K562 (cell line): ENCODE results near the gene NBEAL2. TPM values are rescaled to one million over a fixed set of nuclear protein-coding genes. Genes with fewer than 3 reads are reported as not detected.

Source experiments
- ATAC-seq: fragments of 200-7000 bp; cut with Tn5 transposase; 3 replicates; pipeline ENCODE4 v1.9.1; 2020; ENCODE audit warnings: moderate library complexity
- BruUV-seq: library from RNA; stranded (reverse); fragments of 400-500 nt; replicated peaks from 2 replicates; lab custom pipeline; 2021; lab: Mats Ljungman, UMichigan
- CTCF ChIA-PET: fragments of 300-600 bp; formaldehyde crosslinking; extraction: SDS; loops from one replicate; lab custom pipeline; 2021; ENCODE audit warnings: low intra/inter-chr PET ratio; lab: Yijun Ruan, JAX
- POLR2A ChIA-PET: fragments of 300-600, 350-650 bp; sonication (Branson Sonifier 250); formaldehyde crosslinking; extraction: SDS; loops from one replicate; lab custom pipeline; 2021; ENCODE audit warnings: antibody characterized with exemption, inconsistent platforms; lab: Yijun Ruan, JAX
- DNase-seq, 4 experiments: peaks; one replicate each; pipeline versions ENCODE4 v3.0.0 to v3.0.0-alpha.2; 2011 to 2018; ENCODE audit warnings: low spot score in 3 of 4, mixed read lengths in 3 of 4; ENCODE audit errors: extremely low read depth in 1 of 4
- FAIRE-seq: peaks from 2 replicates; lab custom pipeline; 2011; peaks lifted over from hg19 to GRCh38; lab: Jason Lieb, UNC
- H2AFZ ChIP-seq: 2 replicates; pipeline ENCODE4 v1.6.0; 2011; ENCODE audit warnings: low read depth, low read length, control low read depth, inconsistent platforms
- H3K27ac ChIP-seq: fragments of 200-600 bp; 3 replicates; pipeline ENCODE4 v1.8.0; 2011; ENCODE audit warnings: low read depth, mild to moderate bottlenecking, control low read depth, inconsistent platforms, low read length, moderate library complexity, mixed read lengths; ENCODE audit errors: extremely low read depth
- H3K27me3 ChIP-seq, 2 experiments: fragments of 300-600 bp in 1 of 2; 2 replicates in 1 of 2; 3 replicates in 1 of 2; pipeline versions ENCODE4 v1.6.0 to v1.8.0; 2011; ENCODE audit warnings: inconsistent platforms in 2 of 2, low read length in 2 of 2, mild to moderate bottlenecking in 1 of 2, mixed read lengths in 1 of 2, moderate library complexity in 1 of 2; ENCODE audit not compliant: control insufficient read depth in 2 of 2, insufficient read depth in 2 of 2
- H3K36me3 ChIP-seq: fragments of 300-600 bp; 3 replicates; pipeline ENCODE4 v1.8.0; 2011; ENCODE audit warnings: mild to moderate bottlenecking, low read length, inconsistent platforms; ENCODE audit not compliant: control insufficient read depth, insufficient read depth
- H3K4me1 ChIP-seq, 2 experiments: fragments of 200-600 bp in 1 of 2; replicated peaks in 1 of 2; 2 replicates in 1 of 2; 3 replicates in 1 of 2; pipeline versions ENCODE4 v1.5.1 to v1.8.0; 2011; ENCODE audit warnings: inconsistent platforms in 2 of 2, low read length in 2 of 2, mild to moderate bottlenecking in 1 of 2, mixed read lengths in 1 of 2, moderate library complexity in 1 of 2; ENCODE audit not compliant: control insufficient read depth in 2 of 2, insufficient read depth in 2 of 2
- H3K4me2 ChIP-seq: 2 replicates; pipeline ENCODE4 v1.6.1; 2011; ENCODE audit warnings: low read length, control low read depth, inconsistent platforms, mixed read lengths; ENCODE audit not compliant: insufficient read depth
- H3K4me3 ChIP-seq: fragments of 200-600 bp; sonication (generic), shearing (Covaris generic); 2 replicates; pipeline ENCODE4 v1.5.1; 2016; ENCODE audit warnings: control low read depth, inconsistent platforms
- H3K79me2 ChIP-seq: fragments of 200-600 bp; 3 replicates; pipeline ENCODE4 v1.8.0; 2011; ENCODE audit warnings: low read length, inconsistent platforms; ENCODE audit not compliant: control insufficient read depth, insufficient read depth
- H3K9ac ChIP-seq, 2 experiments: 2 replicates each; pipeline versions ENCODE4 v1.6.0 to v1.6.1; 2011; ENCODE audit warnings: low read depth in 2 of 2, low read length in 2 of 2, control low read depth in 1 of 2, inconsistent platforms in 1 of 2, mild to moderate bottlenecking in 1 of 2, mixed read lengths in 1 of 2; ENCODE audit not compliant: insufficient read depth in 1 of 2
- H3K9me1 ChIP-seq: one replicate; pipeline ENCODE4 v1.6.0; 2011; ENCODE audit warnings: inconsistent platforms, mild to moderate bottlenecking, low read length, moderate library complexity; ENCODE audit not compliant: control insufficient read depth, insufficient read depth
- H3K9me3 ChIP-seq: replicated peaks from 2 replicates; pipeline ENCODE4 v1.5.1; 2011; ENCODE audit warnings: low read depth, low read length, inconsistent platforms; ENCODE audit not compliant: control insufficient read depth, insufficient read depth
- H4K20me1 ChIP-seq: replicated peaks from 2 replicates; pipeline ENCODE4 v1.6.1; 2011; ENCODE audit warnings: low read length, inconsistent platforms, mixed read lengths; ENCODE audit not compliant: control insufficient read depth, insufficient read depth
- ARNT ChIP-seq, 2 experiments: fragments of 450-650 bp; IDR thresholded peaks; 2 replicates each; pipeline ENCODE4 v1.6.1; 2016; ENCODE audit warnings: mild to moderate bottlenecking in 1 of 2
- CHCHD3 ChIP-seq: fragments of 250-450 bp; sonication (Bioruptor Pico); IDR thresholded peaks from 2 replicates; pipeline ENCODE4 v2.1.2; 2022; ENCODE audit warnings: mild to moderate bottlenecking
- ELF2 ChIP-seq: fragments of 250-450 bp; sonication (Bioruptor Pico); IDR thresholded peaks from 2 replicates; pipeline ENCODE4 v1.5.0; 2021; ENCODE audit warnings: mild to moderate bottlenecking
- ZNF224 ChIP-seq: sonication (generic); formaldehyde crosslinking; IDR thresholded peaks from 2 replicates; pipeline ENCODE4 v1.8.0; 2022; ENCODE audit warnings: mild to moderate bottlenecking, missing genetic modification reagents
- in situ Hi-C: fragments of 300-500 bp; cut with MboI; formaldehyde crosslinking; loops from 4 replicates; pipeline ENCODE4 v1.15.0; 2018; ENCODE audit warnings: inconsistent platforms, mixed read lengths
- intact Hi-C: fragments of 100-400 bp; cut with micrococcal nuclease; formaldehyde crosslinking; loops from 2 replicates; pipeline ENCODE4 v1.14.2; 2022
- polyA plus RNA-seq, 8 experiments: library from polyadenylated mRNA; depleted of rRNA in 4 of 8; stranded (reverse) in 5 of 8; unstranded in 3 of 8; fragments of >200 nt; fragmentation: Nextera tagmentation in 2 of 8; fragmentation: Illumina TruSeq in 1 of 8; extraction: Ambion mirVana in 2 of 8; extraction: Trizol in 1 of 8; gene quantifications; 2 replicates each; pipeline versions ENCODE4 v1.2.1 to v1.2.3, GENCODE V29; 2011 to 2014; ENCODE audit warnings: inconsistent platforms in 1 of 8, missing spikeins in 1 of 8
- total RNA-seq, 7 experiments: library from RNA; depleted of rRNA in 6 of 7; stranded (reverse); fragments of >200 nt in 6 of 7; fragmentation: Illumina TruSeq in 2 of 7; extraction: Trizol in 2 of 7; gene quantifications; 2 replicates each; pipeline versions ENCODE4 v1.2.1 to v1.2.3, GENCODE V29; 2011 to 2021; ENCODE audit warnings: low replicate concordance in 1 of 7
- TF ChIP-seq, protein P1 (sequence below), 2 experiments: fragments of 450-650 bp; IDR thresholded peaks; 2 replicates each; pipeline ENCODE4 v1.6.1; 2016; ENCODE audit warnings: mild to moderate bottlenecking in 2 of 2, borderline replicate concordance in 1 of 2, low read depth in 1 of 2, moderate library complexity in 1 of 2

The NBEAL2 gene
- total and polyA plus RNA-seq, 9 of the 15 experiments (the other 6 are each of a cell fraction or from before 2014, with no cell fraction given) = 0.06 to 114 (median 29.6) TPM

DNA sequence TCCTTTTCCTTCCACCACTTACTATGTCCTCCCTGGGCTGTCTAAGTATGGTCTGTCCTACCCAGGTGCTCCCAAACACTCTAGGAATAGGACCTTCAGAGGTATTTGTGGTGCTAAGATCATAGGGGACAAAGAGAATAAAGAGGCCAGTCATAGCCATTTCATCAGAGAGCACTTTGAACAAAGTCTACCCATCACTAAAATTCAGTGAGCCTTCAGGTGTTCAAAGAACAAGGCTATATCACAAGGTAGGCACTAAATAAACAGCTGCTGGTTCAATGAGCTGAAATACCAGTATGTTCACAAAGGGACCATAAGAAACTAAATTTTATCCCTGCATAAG is 38.8 kb downstream of the NBEAL2 start:
- in situ Hi-C loops = no loop called here
- Histone ChIP-seq H3K4me1 (peaks cover 11 to 27% of the 10 kb centered on the region in 2 experiments; a peak in 4 of 5 replicates), H3K9me3 (no peaks in the 10 kb centered on the region), H4K20me1 (no peaks in the 10 kb centered on the region), H3K36me3 (peaks cover 66% of the 10 kb centered on the region), H3K79me2 (peaks cover 5% of the 10 kb centered on the region; the same call in 1 of the 3 replicates), H3K4me3 (no peak overlapping the region), H3K9me1 (no peaks in the 10 kb centered on the region), H3K9ac (no peak overlapping the region), H3K27me3 (no peaks in the 10 kb centered on the region), H3K4me2 (no peak overlapping the region), H3K27ac (peak overlapping the region; percentile 80; the same call in 2 of the 3 replicates), H2AFZ (no peak overlapping the region)
- BruUV-seq = no TSS peak
- ATAC-seq = no peak; the same call in 2 of the 3 replicates
- ChIA-PET POLR2A (interaction anchor here (0.6 to 4.9 kb wide), 6 partner anchors 10 to 28 kb away, joined by 3 to 27 read pairs (median 3); no protein-coding TSS in a partner anchor), CTCF (no interaction called here)
- intact Hi-C loops = loop anchor here (10.0 kb wide), 2 partner anchors 307 to 357 kb away; no protein-coding TSS in a partner anchor
- FAIRE-seq = no peak
- DNase-seq = no peak
- TF ChIP-seq CHCHD3 (no peak), ELF2 (CRISPR knock-in tag) (0 out of 2 replicates have a peak, but pooled peaks have one; percentile 28), ARNT (IDR thresholded peaks at IDR 0.05) (no peak), ZNF224 (CRISPR knock-in tag) (no peak)
- TF ChIP-seq, protein P1, sequence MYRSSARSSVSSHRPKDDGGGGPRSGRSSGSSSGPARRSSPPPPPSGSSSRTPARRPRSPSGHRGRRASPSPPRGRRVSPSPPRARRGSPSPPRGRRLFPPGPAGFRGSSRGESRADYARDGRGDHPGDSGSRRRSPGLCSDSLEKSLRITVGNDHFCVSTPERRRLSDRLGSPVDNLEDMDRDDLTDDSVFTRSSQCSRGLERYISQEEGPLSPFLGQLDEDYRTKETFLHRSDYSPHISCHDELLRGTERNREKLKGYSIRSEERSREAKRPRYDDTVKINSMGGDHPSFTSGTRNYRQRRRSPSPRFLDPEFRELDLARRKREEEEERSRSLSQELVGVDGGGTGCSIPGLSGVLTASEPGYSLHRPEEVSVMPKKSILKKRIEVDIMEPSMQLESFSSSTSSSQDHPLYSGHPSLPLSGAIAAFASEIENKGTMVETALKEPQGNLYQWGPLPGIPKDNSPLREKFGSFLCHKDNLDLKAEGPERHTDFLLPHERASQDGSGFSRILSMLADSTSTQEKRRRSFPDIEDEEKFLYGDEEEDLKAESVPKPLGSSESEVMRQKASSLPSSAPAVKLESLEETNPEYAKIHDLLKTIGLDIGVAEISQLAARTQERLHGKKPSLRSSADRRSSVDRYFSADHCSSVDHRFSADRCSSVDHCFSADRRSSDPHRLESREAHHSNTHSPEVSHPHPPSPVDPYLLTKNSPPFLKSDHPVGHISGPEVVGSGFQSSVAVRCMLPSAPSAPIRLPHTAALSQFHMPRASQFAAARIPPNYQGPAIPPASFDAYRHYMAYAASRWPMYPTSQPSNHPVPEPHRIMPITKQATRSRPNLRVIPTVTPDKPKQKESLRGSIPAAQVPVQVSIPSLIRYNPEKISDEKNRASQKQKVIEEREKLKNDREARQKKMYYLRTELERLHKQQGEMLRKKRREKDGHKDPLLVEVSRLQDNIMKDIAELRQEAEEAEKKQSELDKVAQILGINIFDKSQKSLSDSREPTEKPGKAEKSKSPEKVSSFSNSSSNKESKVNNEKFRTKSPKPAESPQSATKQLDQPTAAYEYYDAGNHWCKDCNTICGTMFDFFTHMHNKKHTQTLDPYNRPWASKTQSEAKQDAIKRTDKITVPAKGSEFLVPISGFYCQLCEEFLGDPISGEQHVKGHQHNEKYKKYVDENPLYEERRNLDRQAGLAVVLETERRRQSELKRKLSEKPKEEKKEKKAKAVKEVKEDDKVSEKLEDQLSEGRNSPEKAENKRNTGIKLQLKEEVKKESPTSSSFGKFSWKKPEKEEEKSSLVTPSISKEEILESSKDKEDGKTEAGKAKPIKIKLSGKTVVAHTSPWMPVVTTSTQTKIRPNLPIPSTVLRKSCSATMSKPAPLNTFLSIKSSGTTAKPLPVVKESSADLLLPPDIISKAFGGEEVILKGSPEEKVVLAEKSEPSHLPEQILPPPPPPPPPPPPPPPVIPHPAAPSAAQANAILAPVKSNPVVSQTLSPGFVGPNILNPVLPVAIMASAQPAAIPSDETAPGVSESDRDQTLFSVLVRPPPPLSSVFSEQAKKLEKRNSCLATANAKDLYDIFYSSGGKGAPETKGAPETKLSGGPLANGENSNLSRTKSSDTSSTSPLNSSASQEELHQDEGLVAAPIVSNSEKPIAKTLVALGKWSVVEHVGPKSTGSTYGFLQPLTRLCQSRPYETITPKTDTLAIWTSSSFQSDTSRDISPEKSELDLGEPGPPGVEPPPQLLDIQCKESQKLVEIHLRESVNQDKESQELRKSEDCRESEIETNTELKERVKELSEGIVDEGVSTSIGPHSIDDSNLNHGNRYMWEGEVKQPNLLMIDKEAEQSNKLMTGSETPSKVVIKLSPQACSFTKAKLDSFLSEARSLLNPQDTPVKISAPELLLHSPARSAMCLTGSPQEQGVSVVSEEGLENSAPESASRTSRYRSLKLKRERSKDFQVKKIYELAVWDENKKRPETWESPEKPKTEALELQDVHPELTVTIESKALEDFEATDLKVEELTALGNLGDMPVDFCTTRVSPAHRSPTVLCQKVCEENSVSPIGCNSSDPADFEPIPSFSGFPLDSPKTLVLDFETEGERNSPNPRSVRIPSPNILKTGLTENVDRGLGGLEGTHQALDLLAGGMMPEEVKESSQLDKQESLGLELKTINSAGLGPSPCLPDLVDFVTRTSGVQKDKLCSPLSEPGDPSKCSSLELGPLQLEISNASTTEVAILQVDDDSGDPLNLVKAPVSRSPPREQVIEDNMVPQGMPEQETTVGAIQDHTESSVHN (IDR thresholded peaks at IDR 0.05; ENCODE audit: borderline replicate concordance in 1 of 2, low read depth in 1 of 2) = no peak
